Muscle of arm (tissue), 12 donors: ENCODE measurements around the gene RSAD1. TPM values are rescaled to one million over a fixed set of nuclear protein-coding genes. Genes with fewer than 3 reads are reported as not detected.

Experiments used
- DNase-seq: peaks from one replicate; pipeline ENCODE4 v3.0.0-alpha.2; 2013
- polyA plus RNA-seq, 12 donors: library from polyadenylated mRNA; unstranded; fragments of 120-200 nt; gene quantifications; one replicate each; pipeline ENCODE4 v1.2.1, GENCODE V29; 2013; ENCODE audit not compliant: insufficient read length in 12 of 12

The RSAD1 gene
- polyA plus RNA-seq, 12 donors: 28.0 to 40.1 (median 31.9) TPM; not detected in 1

DNA sequence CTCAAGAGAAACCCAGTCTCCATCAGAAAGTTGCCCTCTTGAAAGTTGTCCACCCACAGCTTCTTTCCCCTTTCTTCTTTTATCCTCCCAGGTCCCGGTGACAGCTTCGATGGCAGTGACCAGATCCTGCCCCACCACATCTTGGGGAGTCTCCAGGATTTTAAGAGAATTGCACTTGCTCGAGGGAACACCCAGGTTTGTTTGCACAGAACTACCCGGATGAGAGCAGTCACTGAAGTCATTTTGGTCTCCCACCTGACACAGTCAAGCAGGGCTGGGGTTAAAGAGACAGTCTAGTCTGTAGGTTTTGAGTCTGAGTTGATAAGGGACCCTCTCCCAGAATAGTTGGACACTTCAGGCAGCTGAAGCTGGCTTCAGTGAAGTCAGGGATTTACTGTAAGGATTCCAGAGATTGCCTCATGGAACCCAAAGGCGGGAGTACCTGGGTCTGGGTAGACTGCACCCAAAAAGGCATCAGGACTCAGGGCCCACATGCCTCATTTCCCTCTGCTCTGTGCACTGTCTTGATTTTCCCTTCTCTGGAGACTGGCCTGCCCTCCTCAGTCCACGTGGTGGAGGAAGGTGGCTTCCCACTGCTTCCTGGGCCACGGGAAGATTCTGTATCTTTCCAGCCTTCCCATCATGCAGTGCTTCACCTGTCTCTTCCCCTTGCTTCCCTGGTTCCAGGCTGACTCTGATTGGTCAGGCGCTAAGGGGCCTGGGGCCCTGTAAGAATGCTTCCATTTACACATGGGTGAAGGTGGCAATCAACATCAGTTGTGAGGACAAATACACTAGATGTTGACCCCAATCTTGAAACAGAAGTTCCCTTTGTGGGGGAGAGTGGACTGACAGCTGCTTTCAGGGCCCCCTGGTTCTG lies 39.1 kb downstream of the RSAD1 start:
- DNase-seq: no peak

DNA sequence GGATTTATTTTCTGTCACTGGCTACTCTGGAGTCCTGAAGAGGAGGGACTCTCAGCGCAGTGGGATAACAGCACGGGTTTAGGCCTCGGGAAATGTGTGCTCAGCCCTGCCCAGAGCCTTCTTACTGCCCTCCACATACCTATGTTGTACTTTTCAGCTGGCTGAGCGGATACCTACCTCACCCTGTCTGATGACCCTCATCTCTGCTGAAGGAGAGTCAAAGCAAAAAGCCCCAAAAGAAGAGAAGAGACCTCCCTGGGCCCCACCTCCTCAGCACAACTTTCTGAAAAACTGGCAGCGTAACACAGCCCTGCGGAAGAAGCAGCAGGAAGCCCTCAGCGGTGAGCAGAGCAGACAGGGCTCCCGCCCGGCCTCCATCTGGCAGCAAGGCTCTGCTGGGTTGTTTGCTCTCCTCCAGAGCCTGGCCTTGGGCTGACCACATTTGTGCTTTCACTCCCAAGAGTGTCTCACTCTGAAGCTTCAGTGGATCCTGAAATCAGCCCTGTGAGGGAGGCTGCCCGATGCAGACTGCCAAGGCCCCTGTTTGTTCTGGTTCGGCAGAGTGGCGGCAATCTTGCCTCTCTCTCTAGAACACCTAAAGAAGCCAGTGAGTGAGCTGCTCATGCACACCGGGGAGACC lies 39.8 kb downstream of the RSAD1 start:
- DNase-seq: no peak

DNA sequence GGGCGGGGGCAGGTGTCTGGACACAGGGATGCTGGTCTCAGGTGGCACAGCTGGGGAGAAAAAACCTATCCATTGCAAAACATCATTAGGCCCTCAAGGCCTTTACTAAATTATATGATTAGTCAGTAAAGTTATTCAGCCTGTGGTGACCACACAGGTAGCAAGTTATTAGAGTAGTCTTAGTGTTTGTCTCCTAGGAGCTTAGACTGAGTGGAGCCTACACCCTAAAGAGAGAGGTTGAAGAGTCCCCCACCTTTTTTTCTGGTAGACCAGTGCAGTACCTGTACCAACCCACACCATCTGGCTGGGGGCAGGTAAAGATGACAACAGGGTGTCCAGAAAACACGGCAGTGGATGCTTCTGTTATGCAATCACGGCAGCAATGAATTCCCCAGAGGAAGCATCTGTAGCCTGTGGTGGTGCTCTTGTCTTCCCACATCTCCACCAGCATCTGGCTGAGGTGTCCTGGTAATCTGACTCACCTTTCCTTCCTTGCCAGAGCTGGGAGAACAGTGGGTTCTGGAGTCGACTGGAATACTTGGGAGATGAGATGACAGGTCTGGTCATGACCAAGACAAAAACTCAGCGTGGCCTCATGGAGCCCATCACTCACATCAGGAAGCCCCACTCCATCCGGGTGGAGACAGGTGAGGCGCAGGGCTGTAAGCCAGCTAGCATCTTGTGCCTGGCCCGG lies 40.6 kb downstream of the RSAD1 start:
- no peak for DNase-seq

DNA sequence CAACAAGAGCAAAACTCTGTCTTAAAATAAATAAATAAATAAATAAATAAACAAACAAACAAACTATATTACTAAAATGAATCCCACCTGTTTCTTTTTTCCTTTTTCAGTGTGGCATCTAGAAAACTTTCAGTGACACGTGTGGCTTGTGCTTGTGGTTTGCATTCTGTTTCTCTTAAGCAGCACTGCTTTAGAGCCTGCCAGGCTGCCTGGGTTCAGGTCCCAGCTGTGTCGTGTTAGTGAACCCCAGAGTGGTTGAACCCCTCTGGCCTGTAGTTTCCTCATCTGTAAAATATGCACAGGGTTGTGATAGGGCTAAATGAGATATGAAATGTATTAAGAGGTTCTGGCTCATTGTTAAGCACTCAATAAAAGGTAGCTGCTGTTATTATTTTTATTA lies 41.8 kb downstream of the RSAD1 start:
- no peak for DNase-seq

DNA sequence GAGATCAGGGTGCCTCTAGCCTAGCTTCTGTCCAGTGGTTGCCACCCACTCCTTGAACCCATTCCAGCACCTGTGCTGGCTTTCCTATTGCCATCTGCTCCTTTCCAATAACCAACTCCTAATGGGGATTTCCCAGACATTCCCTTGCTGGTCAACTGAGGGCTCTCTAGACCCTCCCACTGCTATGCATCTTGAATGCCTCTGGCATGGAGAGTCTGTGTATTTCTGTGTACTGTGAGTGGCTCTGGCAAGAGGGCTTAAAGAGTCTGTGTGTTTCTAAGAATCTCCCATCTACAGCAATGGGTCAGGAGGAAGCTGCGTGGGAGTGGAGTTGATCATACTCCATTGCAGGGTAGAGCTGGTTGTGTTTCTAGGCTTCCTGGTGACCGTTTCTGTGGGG lies 42.9 kb downstream of the RSAD1 start:
- no peak for DNase-seq

DNA sequence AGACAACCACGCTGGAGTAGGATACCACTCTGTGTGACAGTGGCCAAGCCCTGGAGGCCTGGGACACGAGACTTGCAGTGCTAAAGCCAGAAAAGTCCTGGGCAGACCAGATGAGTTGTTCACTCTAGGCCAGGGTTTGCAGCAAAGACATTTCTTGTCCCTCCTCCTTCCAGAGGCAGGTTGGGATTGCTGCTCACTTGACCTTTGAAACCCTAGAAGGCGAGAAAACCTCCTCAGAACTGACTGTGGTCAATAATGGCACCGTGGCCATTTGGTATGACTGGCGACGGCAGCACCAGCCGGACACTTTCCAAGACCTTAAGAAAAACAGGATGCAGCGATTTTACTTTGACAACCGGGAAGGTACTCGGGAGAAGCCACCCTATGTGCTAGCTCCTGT lies 44.1 kb downstream of the RSAD1 start:
- no peak for DNase-seq

DNA sequence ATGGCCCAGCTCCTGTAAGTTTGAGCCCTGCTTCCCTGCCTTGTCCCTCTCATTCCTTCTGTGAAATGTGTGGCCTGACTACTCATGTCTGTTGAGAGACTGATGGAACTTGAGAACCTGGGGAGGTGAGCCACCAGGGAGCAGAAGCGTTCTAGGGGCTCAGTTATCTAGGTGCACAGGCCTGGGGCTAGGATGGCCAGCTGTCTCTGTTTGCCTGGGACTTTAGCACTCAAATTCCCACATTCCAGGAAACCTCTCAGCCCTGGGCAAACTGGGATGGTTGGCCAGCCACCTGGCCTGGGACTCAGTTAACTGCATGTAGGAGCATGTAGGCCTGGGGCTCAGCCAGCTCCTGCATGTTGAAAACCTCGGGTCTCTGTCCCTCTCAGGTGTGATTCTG lies 44.5 kb downstream of the RSAD1 start:
- no peak for DNase-seq

DNA sequence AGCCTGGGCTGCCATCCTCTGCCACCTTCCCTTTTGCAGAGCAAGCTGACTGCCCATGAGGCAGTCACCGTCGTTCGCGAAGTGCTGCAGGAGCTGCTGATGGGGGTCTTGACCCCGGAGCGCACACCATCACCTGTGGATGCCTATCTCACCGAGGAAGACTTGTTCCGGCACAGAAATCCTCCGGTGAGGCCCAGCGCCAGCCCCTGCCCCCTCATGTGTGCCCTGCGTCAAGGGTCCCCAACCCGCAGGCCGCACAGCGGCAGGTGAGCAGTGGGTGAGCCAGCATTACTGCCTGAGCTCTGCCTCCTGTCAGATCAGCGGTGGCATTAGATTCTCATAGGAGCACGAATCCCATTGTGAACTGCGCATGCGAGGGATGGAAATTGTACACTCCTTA lies 46.2 kb downstream of the RSAD1 start:
- no peak for DNase-seq

DNA sequence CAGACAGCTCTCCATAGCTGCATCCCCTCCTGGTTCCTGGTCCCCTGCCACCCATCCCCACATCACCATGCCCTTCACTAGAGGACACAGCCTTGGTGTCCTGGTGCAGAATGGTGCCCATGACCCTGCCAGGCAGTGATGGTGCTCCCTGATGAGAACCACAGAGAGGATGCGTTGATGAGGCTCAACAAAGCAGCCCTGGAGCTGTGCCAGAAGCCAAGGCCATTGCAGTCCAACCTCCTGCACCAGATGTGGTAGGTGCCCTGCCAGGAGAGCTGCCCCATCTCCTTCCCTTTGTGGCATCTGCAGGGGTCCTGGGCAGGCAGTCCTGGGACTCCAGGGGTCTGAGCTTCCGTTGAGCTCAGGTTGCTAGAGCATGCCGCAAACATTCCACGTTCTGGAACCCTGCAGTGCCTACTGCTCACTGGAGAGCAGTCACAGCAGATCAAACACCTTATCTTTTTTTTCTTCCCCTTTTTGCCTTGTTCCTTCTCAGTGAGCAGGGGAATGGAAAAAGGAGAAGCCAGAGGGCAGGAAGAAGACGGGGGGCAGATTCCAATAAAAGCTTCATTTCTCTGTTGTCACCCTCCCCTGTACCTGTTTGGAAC lies 48.6 kb downstream of the RSAD1 start:
- no peak for DNase-seq

DNA sequence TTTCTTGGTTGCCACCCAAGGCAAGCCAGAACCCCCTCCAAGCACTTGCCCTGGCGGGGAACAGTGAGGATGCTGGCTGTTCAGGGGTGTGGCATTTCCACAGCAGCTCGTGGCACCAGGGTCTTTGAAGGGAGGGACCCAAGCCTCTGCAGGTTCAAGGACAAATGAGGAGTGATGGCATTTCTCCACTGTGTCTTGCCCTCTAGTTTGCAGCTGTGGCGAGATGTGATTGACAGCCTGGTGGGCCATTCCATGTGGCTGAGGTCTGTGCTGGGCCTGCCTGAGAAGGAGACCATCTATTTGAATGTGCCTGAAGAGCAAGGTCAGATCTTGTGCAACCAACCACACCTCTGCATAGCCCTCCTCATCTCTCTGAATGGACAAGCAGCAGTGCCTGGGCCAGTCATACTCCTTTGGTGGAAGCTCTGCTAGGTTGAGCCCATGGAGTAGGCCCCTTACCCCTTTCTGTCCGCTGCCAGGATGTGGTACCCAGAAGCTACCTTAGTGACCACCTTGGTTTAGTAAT lies 49.4 kb downstream of the RSAD1 start:
- no peak for DNase-seq

DNA sequence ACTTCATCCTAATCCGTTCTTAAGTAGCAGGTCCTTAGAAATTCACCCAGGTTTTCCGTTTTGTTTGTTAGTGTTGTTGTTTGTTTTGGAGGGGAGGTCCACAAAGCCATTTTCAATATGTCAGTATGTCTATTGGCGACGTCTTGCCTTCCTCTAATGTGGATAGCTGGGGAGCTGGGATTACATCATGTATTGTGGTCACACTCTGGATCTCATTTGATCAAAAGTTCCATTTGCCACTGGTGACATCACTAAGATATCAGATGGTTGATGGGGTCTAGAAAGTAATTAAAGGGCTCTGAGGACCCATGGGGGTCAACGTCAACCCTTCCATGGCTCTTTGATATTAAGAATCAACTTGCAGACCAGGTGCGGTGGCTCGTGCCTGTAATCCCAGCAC lies 51.2 kb downstream of the RSAD1 start:
- no peak for DNase-seq

DNA sequence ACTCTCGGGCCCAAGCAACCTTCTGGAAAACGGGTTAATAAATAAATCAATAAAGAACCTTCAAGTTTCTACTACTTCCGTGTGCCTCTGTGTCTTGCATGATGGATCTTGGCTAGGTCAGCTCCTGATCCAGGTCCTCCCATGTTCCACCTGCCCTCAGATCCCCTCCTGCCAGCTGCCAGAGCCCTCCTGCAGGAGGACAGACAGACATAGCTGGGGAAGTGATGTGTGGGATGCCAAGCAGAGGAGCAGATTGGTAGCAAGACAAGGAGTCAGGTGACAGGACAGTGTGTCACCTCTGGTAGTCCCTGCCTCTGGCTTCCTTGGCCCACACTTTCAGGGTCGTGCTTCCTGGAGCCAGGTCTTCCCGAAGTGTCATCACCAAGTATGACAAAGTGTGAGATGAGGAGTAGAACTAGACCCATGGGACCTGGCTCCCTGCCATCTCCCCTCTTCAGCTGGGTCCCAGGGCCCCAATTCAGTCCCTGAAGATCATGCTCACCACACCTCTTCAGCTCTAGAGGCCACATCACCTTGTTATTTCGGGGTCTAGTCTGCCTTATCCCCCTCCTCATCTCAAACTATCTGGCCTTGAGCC lies 52.9 kb downstream of the RSAD1 start:
- no peak for DNase-seq

DNA sequence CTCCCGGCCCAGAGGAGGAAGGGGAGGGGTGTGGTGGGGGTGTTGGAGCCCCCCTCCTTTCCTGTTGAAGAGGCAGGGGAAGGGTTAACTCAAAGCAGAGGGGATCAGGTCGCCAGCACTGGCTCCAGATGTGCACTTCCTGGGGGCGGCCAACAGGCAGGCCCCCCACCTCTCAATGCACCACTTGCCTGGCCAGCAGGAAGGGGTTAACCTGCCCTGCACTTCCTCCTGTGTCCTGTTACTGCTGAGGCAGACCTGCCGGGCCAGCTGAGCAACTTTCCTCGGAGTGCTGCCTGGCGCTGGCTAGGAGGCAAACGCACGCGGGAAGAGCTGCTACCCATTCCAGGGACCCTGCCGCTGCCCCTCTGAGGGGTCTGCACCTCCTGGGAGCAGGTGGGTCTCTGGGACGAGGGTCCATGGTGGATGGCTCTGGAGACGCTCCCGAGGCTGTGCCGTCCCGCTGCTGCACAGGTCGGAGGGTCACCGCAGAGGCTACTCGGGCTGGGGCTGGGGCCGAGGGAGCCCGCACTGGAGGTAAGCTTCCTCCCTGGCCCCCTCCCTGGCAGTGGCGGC lies 53.9 kb downstream of the RSAD1 start, which contains the start of gene EPN3:
Gene EPN3 (plus strand): TSS at position 284 of the 573 bp plus-strand sequence. CDS start 3,822 bp downstream, outside the sequence.
- DNase-seq: no peak

DNA sequence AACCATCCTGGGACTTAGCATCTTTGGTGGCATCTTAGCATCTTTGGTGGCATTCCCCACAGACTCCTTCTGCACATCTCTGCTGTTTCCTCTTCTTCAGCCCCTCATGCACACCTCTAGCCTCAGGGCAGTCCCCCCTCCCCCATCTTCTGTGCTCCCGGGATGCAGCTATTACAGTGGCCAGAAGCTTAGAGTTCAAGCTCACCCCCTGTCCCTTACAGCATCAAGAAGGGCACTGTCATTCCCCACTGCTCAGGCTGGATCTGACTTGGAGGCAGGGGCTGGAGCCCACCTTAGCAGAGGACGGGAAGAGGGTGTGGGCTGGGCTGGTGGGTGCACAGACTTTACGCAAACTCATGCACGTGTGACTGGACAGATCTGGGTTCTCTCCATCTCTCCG lies 54.5 kb downstream of the RSAD1 start:
- no peak for DNase-seq

DNA sequence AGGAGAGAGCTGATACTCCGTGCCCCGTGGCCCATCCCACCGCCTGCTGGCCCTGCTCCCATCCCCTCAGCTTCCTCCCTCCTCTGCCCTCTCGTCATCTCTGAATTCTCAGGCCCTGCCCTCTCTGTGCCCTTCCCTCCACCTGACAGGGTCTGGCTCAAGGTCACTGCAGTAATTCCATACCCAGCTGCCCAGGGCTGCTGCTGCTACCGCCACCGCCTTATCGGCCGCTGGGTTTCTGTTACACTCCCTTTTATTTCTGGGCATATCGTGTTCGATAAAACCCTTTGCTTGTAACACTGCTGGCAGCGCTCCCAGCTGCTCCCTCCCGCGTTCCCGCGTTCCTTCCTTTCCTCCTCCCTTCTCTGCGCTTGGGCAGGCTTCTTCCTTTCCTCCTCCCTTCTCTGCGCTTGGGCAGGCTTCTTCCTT lies 55.1 kb downstream of the RSAD1 start:
- no peak for DNase-seq

DNA sequence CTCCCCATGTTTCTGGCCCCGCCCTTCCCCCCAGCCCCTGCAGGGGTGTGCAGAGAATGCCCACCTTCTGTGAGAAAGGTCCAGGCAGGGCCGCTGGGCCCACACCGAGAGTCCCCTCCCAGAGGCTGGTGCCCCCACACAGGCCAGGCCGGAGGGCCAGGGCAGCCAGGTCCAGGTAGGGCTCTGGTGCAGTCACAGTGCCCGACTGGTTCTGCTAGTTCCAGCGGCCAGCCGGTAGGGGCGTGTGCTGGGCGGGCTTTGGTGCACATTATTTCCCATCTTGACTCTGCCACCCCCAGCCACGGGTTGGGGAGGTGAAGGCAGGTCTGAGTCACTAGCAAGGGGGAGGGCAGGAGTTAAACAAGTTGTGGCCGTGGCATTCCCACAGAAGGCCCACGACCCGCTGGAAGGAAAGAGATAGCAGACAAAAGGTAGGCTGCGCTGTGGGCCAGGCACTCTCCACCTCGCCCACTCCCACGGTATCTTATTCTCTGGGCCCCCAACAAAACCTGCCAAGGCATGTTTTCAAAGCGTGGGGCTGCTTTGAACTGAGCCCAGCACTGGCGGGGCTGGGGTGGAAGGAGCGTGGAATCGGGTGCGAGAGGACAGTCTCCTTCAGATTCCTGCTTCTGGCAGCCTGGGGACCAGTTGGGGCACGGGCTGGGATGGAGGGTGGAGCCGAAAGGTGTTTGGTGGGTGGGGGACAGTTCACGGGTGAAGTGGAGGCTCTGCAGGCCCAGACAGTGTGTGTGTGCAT lies 55.7 kb downstream of the RSAD1 start:
- no peak for DNase-seq

DNA sequence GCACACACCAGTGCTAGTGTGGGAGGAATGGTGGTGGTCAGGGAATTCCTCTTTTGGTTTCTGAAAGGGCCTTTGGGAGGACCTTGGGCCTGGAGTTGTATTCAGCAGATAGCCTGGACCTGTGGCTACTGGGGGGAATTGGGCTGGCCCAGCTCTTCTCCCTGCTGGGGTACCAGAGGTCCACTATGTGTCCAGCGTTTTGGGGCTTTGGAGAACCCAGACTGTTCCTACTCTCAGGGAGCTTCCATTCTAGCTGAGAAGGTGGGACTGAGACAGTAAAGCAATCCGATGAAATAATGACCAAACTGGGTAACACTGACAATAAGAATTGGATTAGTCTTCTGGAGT lies 56.3 kb downstream of the RSAD1 start:
- no peak for DNase-seq

DNA sequence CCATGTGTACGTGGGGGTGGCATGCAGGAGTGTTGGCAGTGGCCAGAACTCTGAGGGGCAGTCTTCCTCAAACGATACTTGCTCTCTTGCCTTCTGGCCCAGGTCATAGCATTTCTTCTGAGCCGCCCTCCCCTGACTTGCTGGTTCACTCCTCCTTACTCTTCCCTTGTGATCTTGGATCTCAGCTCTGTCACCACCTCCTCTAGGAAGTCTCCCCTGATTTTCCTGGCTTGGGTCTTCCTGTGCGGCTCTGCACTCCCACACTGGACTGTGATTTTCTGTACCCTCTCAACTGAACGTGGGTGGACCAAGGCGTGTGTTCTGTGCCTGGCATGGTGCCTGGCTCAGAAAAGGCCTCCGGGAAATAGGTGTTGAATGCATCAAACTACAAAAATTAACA lies 56.7 kb downstream of the RSAD1 start:
- DNase-seq: no peak
